ENCODE measurements around the gene TRPM8. TPM values are rescaled to one million over a fixed set of nuclear protein-coding genes. Genes with fewer than 3 reads are reported as not detected.
A peak's percentile ranks its signal among the peaks of the same experiment; 100 is the strongest.

Gene TRPM8
- total and polyA plus RNA-seq, 2 donors = 0.19 to 0.59 TPM

- Histone ChIP-seq H3K27ac (ENCODE audit: low read depth in 1 of 2, low read length in 1 of 2) (no peak overlapping the region), H3K9me3 (ENCODE audit: control insufficient read depth in 2 of 2, insufficient read depth in 1 of 2, low read length in 1 of 2) (no peaks in the 10 kb centered on the region), H3K4me1 (ENCODE audit: control insufficient read depth in 2 of 2, insufficient read depth in 2 of 2, low read length in 2 of 2) (no peaks in the 10 kb centered on the region), H3K27me3 (ENCODE audit: control insufficient read depth in 2 of 2, insufficient read depth in 1 of 2, low read length in 1 of 2) (peaks cover 0 to 3% of the 10 kb centered on the region in 2 donors), H3K4me3 (ENCODE audit: low read length in 2 of 2) (no peak overlapping the region), H3K36me3 (ENCODE audit: control insufficient read depth in 2 of 2, insufficient read depth in 2 of 2, low read length in 1 of 2) (no peaks in the 10 kb centered on the region)
- no peak for DNase-seq (ENCODE audit: low read depth in 6 of 9, low spot score in 9 of 9)
- WGBS = 86% methylated on average over 5 of the region's 5 CpGs
Measured at GRCh38 chr2:233976087-233976486, 58.9 kb downstream of the TRPM8 start.

- Histone ChIP-seq H3K4me3 (ENCODE audit: low read length in 2 of 2) (no peak overlapping the region), H3K4me1 (ENCODE audit: control insufficient read depth in 2 of 2, insufficient read depth in 2 of 2, low read length in 2 of 2) (no peaks in the 10 kb centered on the region), H3K27me3 (ENCODE audit: control insufficient read depth in 2 of 2, insufficient read depth in 1 of 2, low read length in 1 of 2) (peaks cover 0 to 3% of the 10 kb centered on the region in 2 donors), H3K36me3 (ENCODE audit: control insufficient read depth in 2 of 2, insufficient read depth in 2 of 2, low read length in 1 of 2) (no peaks in the 10 kb centered on the region), H3K27ac (ENCODE audit: low read depth in 1 of 2, low read length in 1 of 2) (no peak overlapping the region), H3K9me3 (ENCODE audit: control insufficient read depth in 2 of 2, insufficient read depth in 1 of 2, low read length in 1 of 2) (no peaks in the 10 kb centered on the region)
- peak in 5 of 9 donors; percentile 9 to 51 (median 20) for DNase-seq (ENCODE audit: low read depth in 6 of 9, low spot score in 9 of 9)
- 67% methylated on average over 8 of the region's 8 CpGs for WGBS
Measured at GRCh38 chr2:233976690-233977294, 59.6 kb downstream of the TRPM8 start.

GRCh38 chr2:233977296-233977837 is 60.2 kb downstream of the TRPM8 start:
- Histone ChIP-seq H3K4me3 (ENCODE audit: low read length in 2 of 2) (no peak overlapping the region), H3K27me3 (ENCODE audit: control insufficient read depth in 2 of 2, insufficient read depth in 1 of 2, low read length in 1 of 2) (peaks cover 0 to 3% of the 10 kb centered on the region in 2 donors), H3K4me1 (ENCODE audit: control insufficient read depth in 2 of 2, insufficient read depth in 2 of 2, low read length in 2 of 2) (no peaks in the 10 kb centered on the region), H3K36me3 (ENCODE audit: control insufficient read depth in 2 of 2, insufficient read depth in 2 of 2, low read length in 1 of 2) (no peaks in the 10 kb centered on the region), H3K27ac (ENCODE audit: low read depth in 1 of 2, low read length in 1 of 2) (no peak overlapping the region), H3K9me3 (ENCODE audit: control insufficient read depth in 2 of 2, insufficient read depth in 1 of 2, low read length in 1 of 2) (no peaks in the 10 kb centered on the region)
- 81% methylated on average over 8 of the region's 8 CpGs for WGBS
- DNase-seq (ENCODE audit: low read depth in 6 of 9, low spot score in 9 of 9) = no peak

GRCh38 chr2:233979748-233980147 is 62.6 kb downstream of the TRPM8 start:
- Histone ChIP-seq H3K36me3 (ENCODE audit: control insufficient read depth in 2 of 2, insufficient read depth in 2 of 2, low read length in 1 of 2) (no peaks in the 10 kb centered on the region), H3K4me3 (ENCODE audit: low read length in 2 of 2) (no peak overlapping the region), H3K9me3 (ENCODE audit: control insufficient read depth in 2 of 2, insufficient read depth in 1 of 2, low read length in 1 of 2) (no peaks in the 10 kb centered on the region), H3K27ac (ENCODE audit: low read depth in 1 of 2, low read length in 1 of 2) (no peak overlapping the region), H3K4me1 (ENCODE audit: control insufficient read depth in 2 of 2, insufficient read depth in 2 of 2, low read length in 2 of 2) (no peaks in the 10 kb centered on the region), H3K27me3 (ENCODE audit: control insufficient read depth in 2 of 2, insufficient read depth in 1 of 2, low read length in 1 of 2) (peaks cover 0 to 6% of the 10 kb centered on the region in 2 donors)
- DNase-seq (ENCODE audit: low read depth in 6 of 9, low spot score in 9 of 9) = no peak
- WGBS = 76% methylated on average over 4 of the region's 4 CpGs

GRCh38 chr2:233980955-233981561 is 63.9 kb downstream of the TRPM8 start:
- H3K9me3 ChIP-seq (ENCODE audit: control insufficient read depth in 2 of 2, insufficient read depth in 1 of 2, low read length in 1 of 2) = no peaks in the 10 kb centered on the region
- H3K4me1 ChIP-seq (ENCODE audit: control insufficient read depth in 2 of 2, insufficient read depth in 2 of 2, low read length in 2 of 2) = no peaks in the 10 kb centered on the region
- 90% methylated on average over 5 of the region's 5 CpGs for WGBS
- no peak overlapping the region for H3K4me3 ChIP-seq (ENCODE audit: low read length in 2 of 2)
- H3K36me3 ChIP-seq (ENCODE audit: control insufficient read depth in 2 of 2, insufficient read depth in 2 of 2, low read length in 1 of 2) = no peaks in the 10 kb centered on the region
- H3K27me3 ChIP-seq (ENCODE audit: control insufficient read depth in 2 of 2, insufficient read depth in 1 of 2, low read length in 1 of 2) = peaks cover 0 to 6% of the 10 kb centered on the region in 2 donors
- H3K27ac ChIP-seq (ENCODE audit: low read depth in 1 of 2, low read length in 1 of 2) = no peak overlapping the region
- DNase-seq (ENCODE audit: low read depth in 6 of 9, low spot score in 9 of 9) = no peak

GRCh38 chr2:233981574-233982420 is 64.6 kb downstream of the TRPM8 start:
- no peak overlapping the region for H3K4me3 ChIP-seq (ENCODE audit: low read length in 2 of 2)
- peaks cover 0 to 6% of the 10 kb centered on the region in 2 donors for H3K27me3 ChIP-seq (ENCODE audit: control insufficient read depth in 2 of 2, insufficient read depth in 1 of 2, low read length in 1 of 2)
- no peak overlapping the region for H3K27ac ChIP-seq (ENCODE audit: low read depth in 1 of 2, low read length in 1 of 2)
- no peak for DNase-seq (ENCODE audit: low read depth in 6 of 9, low spot score in 9 of 9)
- H3K4me1 ChIP-seq (ENCODE audit: control insufficient read depth in 2 of 2, insufficient read depth in 2 of 2, low read length in 2 of 2) = no peaks in the 10 kb centered on the region
- H3K9me3 ChIP-seq (ENCODE audit: control insufficient read depth in 2 of 2, insufficient read depth in 1 of 2, low read length in 1 of 2) = no peaks in the 10 kb centered on the region
- WGBS = 96% methylated on average over 9 of the region's 9 CpGs
- H3K36me3 ChIP-seq (ENCODE audit: control insufficient read depth in 2 of 2, insufficient read depth in 2 of 2, low read length in 1 of 2) = no peaks in the 10 kb centered on the region

GRCh38 chr2:233982421-233983121 is 65.4 kb downstream of the TRPM8 start:
- Histone ChIP-seq H3K4me3 (ENCODE audit: low read length in 2 of 2) (no peak overlapping the region), H3K27me3 (ENCODE audit: control insufficient read depth in 2 of 2, insufficient read depth in 1 of 2, low read length in 1 of 2) (peaks cover 0 to 3% of the 10 kb centered on the region in 2 donors), H3K4me1 (ENCODE audit: control insufficient read depth in 2 of 2, insufficient read depth in 2 of 2, low read length in 2 of 2) (no peaks in the 10 kb centered on the region), H3K9me3 (ENCODE audit: control insufficient read depth in 2 of 2, insufficient read depth in 1 of 2, low read length in 1 of 2) (no peaks in the 10 kb centered on the region), H3K36me3 (ENCODE audit: control insufficient read depth in 2 of 2, insufficient read depth in 2 of 2, low read length in 1 of 2) (no peaks in the 10 kb centered on the region), H3K27ac (ENCODE audit: low read depth in 1 of 2, low read length in 1 of 2) (no peak overlapping the region)
- no peak for DNase-seq (ENCODE audit: low read depth in 6 of 9, low spot score in 9 of 9)
- 86% methylated on average over 13 of the region's 13 CpGs for WGBS

- Histone ChIP-seq H3K27ac (ENCODE audit: low read depth in 1 of 2, low read length in 1 of 2) (no peak overlapping the region), H3K9me3 (ENCODE audit: control insufficient read depth in 2 of 2, insufficient read depth in 1 of 2, low read length in 1 of 2) (no peaks in the 10 kb centered on the region), H3K4me1 (ENCODE audit: control insufficient read depth in 2 of 2, insufficient read depth in 2 of 2, low read length in 2 of 2) (no peaks in the 10 kb centered on the region), H3K36me3 (ENCODE audit: control insufficient read depth in 2 of 2, insufficient read depth in 2 of 2, low read length in 1 of 2) (no peaks in the 10 kb centered on the region), H3K27me3 (ENCODE audit: control insufficient read depth in 2 of 2, insufficient read depth in 1 of 2, low read length in 1 of 2) (peaks cover 0 to 3% of the 10 kb centered on the region in 2 donors), H3K4me3 (ENCODE audit: low read length in 2 of 2) (no peak overlapping the region)
- WGBS = 94% methylated on average over 6 of the region's 6 CpGs
- DNase-seq (ENCODE audit: low read depth in 6 of 9, low spot score in 9 of 9) = no peak
Measured at GRCh38 chr2:233983445-233983844, 66.3 kb downstream of the TRPM8 start.

Measured in thymus (tissue), 11 donors.